Breast epithelium (tissue), 3 donors: Measurements from ENCODE around the gene ANXA2R.

Experiments used
- POLR2A ChIP-seq: fragments of 450-650 bp; IDR thresholded peaks from one replicate; pipeline ENCODE4 v1.6.1; 2016; ENCODE audit warnings: antibody characterized with exemption, mild to moderate bottlenecking, moderate library complexity
- POLR2AphosphoS5 ChIP-seq, 3 donors: sonication (generic); formaldehyde crosslinking; IDR thresholded peaks; one replicate each; pipeline ENCODE4 v1.6.1; 2017; ENCODE audit warnings: antibody characterized with exemption in 3 of 3
- TF ChIP-seq, protein P1 (sequence below), 3 donors: fragments of 450-650 bp; IDR thresholded peaks; one replicate each; pipeline ENCODE4 v1.5.1; 2016 to 2017; ENCODE audit warnings: antibody characterized with exemption in 3 of 3, mild to moderate bottlenecking in 3 of 3, moderate library complexity in 3 of 3

DNA sequence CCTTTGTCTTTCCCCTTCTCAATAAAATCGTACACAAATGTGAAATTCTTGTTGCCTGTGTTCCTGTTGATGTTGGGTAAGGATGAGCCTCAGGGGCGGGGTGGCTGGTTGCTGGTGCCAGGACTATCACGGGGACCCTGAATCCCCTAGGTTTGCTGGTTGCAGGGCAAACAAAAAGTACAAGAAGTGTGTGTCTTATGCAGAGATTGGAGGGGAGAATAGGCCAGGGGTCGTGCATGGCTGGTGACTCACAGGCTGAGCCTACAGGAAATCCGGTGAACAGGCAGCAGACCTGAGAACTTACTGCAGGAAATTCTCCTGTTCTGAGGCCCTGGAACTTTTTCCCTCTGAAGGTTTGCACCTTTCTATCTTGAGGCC is 5.5 kb downstream of the ANXA2R start:
- no peak for TF ChIP-seq POLR2A
- TF ChIP-seq, protein P1, sequence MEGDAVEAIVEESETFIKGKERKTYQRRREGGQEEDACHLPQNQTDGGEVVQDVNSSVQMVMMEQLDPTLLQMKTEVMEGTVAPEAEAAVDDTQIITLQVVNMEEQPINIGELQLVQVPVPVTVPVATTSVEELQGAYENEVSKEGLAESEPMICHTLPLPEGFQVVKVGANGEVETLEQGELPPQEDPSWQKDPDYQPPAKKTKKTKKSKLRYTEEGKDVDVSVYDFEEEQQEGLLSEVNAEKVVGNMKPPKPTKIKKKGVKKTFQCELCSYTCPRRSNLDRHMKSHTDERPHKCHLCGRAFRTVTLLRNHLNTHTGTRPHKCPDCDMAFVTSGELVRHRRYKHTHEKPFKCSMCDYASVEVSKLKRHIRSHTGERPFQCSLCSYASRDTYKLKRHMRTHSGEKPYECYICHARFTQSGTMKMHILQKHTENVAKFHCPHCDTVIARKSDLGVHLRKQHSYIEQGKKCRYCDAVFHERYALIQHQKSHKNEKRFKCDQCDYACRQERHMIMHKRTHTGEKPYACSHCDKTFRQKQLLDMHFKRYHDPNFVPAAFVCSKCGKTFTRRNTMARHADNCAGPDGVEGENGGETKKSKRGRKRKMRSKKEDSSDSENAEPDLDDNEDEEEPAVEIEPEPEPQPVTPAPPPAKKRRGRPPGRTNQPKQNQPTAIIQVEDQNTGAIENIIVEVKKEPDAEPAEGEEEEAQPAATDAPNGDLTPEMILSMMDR (IDR thresholded peaks at IDR 0.05), result no peak
- TF ChIP-seq POLR2AphosphoS5 (IDR thresholded peaks at IDR 0.05), result no peak
